ENCODE measurements around the gene KIAA1328. TPM values are rescaled to one million over a fixed set of nuclear protein-coding genes. Genes with fewer than 3 reads are reported as not detected.

The KIAA1328 gene
- polyA plus RNA-seq, 1 of the 3 experiments (the other 2 are of a cell fraction): 2.6 TPM

- CTCF ChIA-PET: no interaction called here
- H3K4me1 ChIP-seq (ENCODE audit: control insufficient read depth in 1 of 2, insufficient read depth in 2 of 2, low read depth in 1 of 2, low read length in 1 of 2): peaks cover 0 to 3% of the 10 kb centered on the region in 2 experiments; a peak in 2 of 4 replicates
- no peaks in the 10 kb centered on the region for H4K20me1 ChIP-seq (ENCODE audit: insufficient read depth)
- no peaks in the 10 kb centered on the region for H3F3A ChIP-seq (replicated peaks; ENCODE audit: insufficient read depth)
- H3K9me2 ChIP-seq: no peaks in the 10 kb centered on the region
- no peaks in the 10 kb centered on the region for H3K27me3 ChIP-seq (ENCODE audit: insufficient read depth)
- no peak overlapping the region for H3K27ac ChIP-seq (ENCODE audit: low read depth in 2 of 2, low read length in 1 of 2)
- H3K4me3 ChIP-seq (ENCODE audit: low read depth in 2 of 2, low read length in 1 of 2): no peak overlapping the region
- H2AFZ ChIP-seq (ENCODE audit: low read depth): no peak overlapping the region
- H3K4me2 ChIP-seq: no peak overlapping the region
- POLR2A ChIA-PET: no interaction called here
- H3K79me2 ChIP-seq (ENCODE audit: insufficient read depth): no peaks in the 10 kb centered on the region
- no peaks in the 10 kb centered on the region for H3K9me3 ChIP-seq
- H3K36me3 ChIP-seq (replicated peaks in 1 of 2; ENCODE audit: control insufficient read depth in 1 of 2, insufficient read depth in 2 of 2, low read length in 1 of 2): no peaks in the 10 kb centered on the region
- H3K9ac ChIP-seq: no peak overlapping the region
- WGBS (ENCODE audit: low lambda C conversion rate): 59% methylated on average over 4 of the region's 4 CpGs
- TF ChIP-seq ZBTB33 (IDR thresholded peaks at IDR 0.05; ENCODE audit: borderline replicate concordance, low read depth) (no peak), TAF1 (IDR thresholded peaks at IDR 0.05; ENCODE audit: borderline replicate concordance, low read depth, low read length) (no peak), USF1 (IDR thresholded peaks at IDR 0.05; ENCODE audit: borderline replicate concordance, low read depth) (no peak), RXRA (IDR thresholded peaks at IDR 0.05; ENCODE audit: borderline replicate concordance, low read depth) (no peak), RAD21 (IDR thresholded peaks at IDR 0.05; ENCODE audit: low read length) (no peak), EZH2phosphoT487 (IDR thresholded peaks at IDR 0.05; ENCODE audit: borderline replicate concordance, low read depth) (no peak), CTCF (IDR thresholded peaks at IDR 0.05) (no peak), FOXM1 (IDR thresholded peaks at IDR 0.05; ENCODE audit: low read depth) (no peak), NRF1 (IDR thresholded peaks at IDR 0.05; ENCODE audit: low read depth, low read length) (no peak), FOSL2 (IDR thresholded peaks at IDR 0.05; ENCODE audit: borderline replicate concordance, low read depth) (no peak), MEF2A (IDR thresholded peaks at IDR 0.05; ENCODE audit: borderline replicate concordance, low read depth) (no peak), RFX5 (IDR thresholded peaks at IDR 0.05; ENCODE audit: low read length) (no peak), EP300 (IDR thresholded peaks at IDR 0.05; ENCODE audit: borderline replicate concordance in 1 of 2, low read depth in 1 of 2, low read length in 1 of 2) (no peak), SIN3A (IDR thresholded peaks at IDR 0.05; ENCODE audit: borderline replicate concordance, low read depth, low read length) (no peak), TEAD4 (IDR thresholded peaks at IDR 0.05; ENCODE audit: borderline replicate concordance, insufficient read depth) (no peak)
- TF ChIP-seq, protein P1, sequence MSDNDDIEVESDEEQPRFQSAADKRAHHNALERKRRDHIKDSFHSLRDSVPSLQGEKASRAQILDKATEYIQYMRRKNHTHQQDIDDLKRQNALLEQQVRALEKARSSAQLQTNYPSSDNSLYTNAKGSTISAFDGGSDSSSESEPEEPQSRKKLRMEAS (IDR thresholded peaks at IDR 0.05; ENCODE audit: low read depth): no peak
- TF ChIP-seq, protein P2, sequence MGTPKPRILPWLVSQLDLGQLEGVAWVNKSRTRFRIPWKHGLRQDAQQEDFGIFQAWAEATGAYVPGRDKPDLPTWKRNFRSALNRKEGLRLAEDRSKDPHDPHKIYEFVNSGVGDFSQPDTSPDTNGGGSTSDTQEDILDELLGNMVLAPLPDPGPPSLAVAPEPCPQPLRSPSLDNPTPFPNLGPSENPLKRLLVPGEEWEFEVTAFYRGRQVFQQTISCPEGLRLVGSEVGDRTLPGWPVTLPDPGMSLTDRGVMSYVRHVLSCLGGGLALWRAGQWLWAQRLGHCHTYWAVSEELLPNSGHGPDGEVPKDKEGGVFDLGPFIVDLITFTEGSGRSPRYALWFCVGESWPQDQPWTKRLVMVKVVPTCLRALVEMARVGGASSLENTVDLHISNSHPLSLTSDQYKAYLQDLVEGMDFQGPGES (IDR thresholded peaks at IDR 0.05; ENCODE audit: low read depth, low read length): no peak
- DNase-seq: no peak
Observed at GRCh38 chr18:37184209-37184868, 355.4 kb downstream of the KIAA1328 start.

All from SK-N-SH (cell line).